Right lobe of liver (tissue), 4 donors: ENCODE measurements around the gene KRT24.

Experiments used
- POLR2A ChIP-seq: fragments of 450-650 bp; IDR thresholded peaks from one replicate; pipeline ENCODE4 v1.6.1; 2017; ENCODE audit warnings: antibody characterized with exemption, mild to moderate bottlenecking
- TF ChIP-seq, protein P1 (sequence below), 4 donors: fragments of 200-600 bp in 3 of 4; fragments of 450-650 bp in 1 of 4; IDR thresholded peaks; one replicate each; pipeline versions ENCODE4 v1.5.1 to v1.8.0; 2016 to 2022; ENCODE audit warnings: antibody characterized with exemption in 4 of 4, mild to moderate bottlenecking in 2 of 4
- donor health status: DM: no; HTN: no; CAD: no.
- donor health status: DM: no; HTN: no; CAD: no.
- donor health status: DM: no; HTN: yes; CAD: no.

DNA sequence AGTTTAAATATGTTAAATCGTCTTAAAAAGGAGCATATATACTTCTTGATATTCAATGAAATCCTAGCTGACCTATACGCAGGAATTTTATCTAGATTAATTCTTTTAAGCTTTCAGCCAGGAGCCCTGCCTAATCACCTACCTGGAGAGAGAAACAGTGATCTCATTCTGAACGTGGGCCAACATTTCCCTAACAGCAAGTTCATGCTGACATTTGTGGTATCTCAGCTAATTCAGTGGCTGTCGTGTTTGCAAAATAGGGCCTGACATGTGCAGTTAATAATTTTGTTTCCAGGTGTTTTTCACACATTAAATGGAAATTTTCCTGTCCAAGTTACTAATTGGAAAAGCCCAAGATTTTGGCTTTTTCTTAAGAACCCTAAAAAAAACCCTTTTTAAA is 17.4 kb downstream of the KRT24 start:
- TF ChIP-seq POLR2A, result no peak
- TF ChIP-seq, protein P1, sequence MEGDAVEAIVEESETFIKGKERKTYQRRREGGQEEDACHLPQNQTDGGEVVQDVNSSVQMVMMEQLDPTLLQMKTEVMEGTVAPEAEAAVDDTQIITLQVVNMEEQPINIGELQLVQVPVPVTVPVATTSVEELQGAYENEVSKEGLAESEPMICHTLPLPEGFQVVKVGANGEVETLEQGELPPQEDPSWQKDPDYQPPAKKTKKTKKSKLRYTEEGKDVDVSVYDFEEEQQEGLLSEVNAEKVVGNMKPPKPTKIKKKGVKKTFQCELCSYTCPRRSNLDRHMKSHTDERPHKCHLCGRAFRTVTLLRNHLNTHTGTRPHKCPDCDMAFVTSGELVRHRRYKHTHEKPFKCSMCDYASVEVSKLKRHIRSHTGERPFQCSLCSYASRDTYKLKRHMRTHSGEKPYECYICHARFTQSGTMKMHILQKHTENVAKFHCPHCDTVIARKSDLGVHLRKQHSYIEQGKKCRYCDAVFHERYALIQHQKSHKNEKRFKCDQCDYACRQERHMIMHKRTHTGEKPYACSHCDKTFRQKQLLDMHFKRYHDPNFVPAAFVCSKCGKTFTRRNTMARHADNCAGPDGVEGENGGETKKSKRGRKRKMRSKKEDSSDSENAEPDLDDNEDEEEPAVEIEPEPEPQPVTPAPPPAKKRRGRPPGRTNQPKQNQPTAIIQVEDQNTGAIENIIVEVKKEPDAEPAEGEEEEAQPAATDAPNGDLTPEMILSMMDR (IDR thresholded peaks at IDR 0.05), result no peak
